Measurements from ENCODE around the gene TNIK.

DNA sequence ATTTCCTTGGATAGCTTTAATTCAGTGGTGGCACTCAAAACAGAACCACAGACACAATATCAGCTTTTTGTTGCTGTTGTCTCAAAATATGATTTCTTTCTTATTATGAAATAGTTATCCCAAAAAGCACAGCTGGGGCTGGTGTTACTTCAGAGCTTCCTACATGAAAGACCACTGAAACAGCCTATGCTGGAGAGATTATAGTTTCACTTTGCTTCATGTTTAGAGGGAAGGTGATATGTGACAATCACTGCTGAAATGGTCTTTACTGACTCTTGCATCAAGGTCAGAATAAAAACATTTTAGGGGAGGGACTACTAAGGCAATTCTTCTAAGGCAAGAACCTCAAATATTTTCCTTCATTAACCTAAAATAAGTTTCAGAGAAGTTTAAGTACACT, 190.7 kb downstream of the TNIK start:
- TF ChIP-seq CTCF (IDR thresholded peaks at IDR 0.05) (no peak), ZFX (IDR thresholded peaks at IDR 0.05; ENCODE audit: borderline replicate concordance) (no peak)
